HepG2 (cell line): Measurements from ENCODE around the gene FRS2. TPM values are rescaled to one million over a fixed set of nuclear protein-coding genes. Genes with fewer than 3 reads are reported as not detected.

Experiments
- CREM ChIP-seq, 2 experiments: sonication (generic) in 1 of 2; formaldehyde crosslinking in 1 of 2; IDR thresholded peaks; 2 replicates each; pipeline versions ENCODE4 v1.4.0 to v1.6.1; 2016 to 2020; ENCODE audit warnings: antibody characterized with exemption in 1 of 2, mild to moderate bottlenecking in 1 of 2, missing genetic modification reagents in 1 of 2
- KLF15 ChIP-seq: sonication (generic); formaldehyde crosslinking; IDR thresholded peaks from 2 replicates; pipeline ENCODE4 v1.8.1; 2023; ENCODE audit warnings: borderline replicate concordance, mild to moderate bottlenecking, inconsistent platforms, missing genetic modification reagents, mixed read lengths
- PCBP1 ChIP-seq: fragments of 200-400 bp; formaldehyde crosslinking; IDR thresholded peaks from 2 replicates; pipeline ENCODE4 v1.6.1; 2017; ENCODE audit warnings: mild to moderate bottlenecking, low read depth, low read length, borderline replicate concordance
- PRMT3 ChIP-seq: sonication (generic); formaldehyde crosslinking; IDR thresholded peaks from 2 replicates; pipeline ENCODE4 v1.8.1; 2022; ENCODE audit warnings: low read depth, mild to moderate bottlenecking, moderate library complexity, missing genetic modification reagents, borderline replicate concordance
- RELA ChIP-seq: sonication (generic); formaldehyde crosslinking; IDR thresholded peaks from 2 replicates; pipeline ENCODE4 v1.4.0; 2020; ENCODE audit warnings: missing genetic modification reagents
- REST ChIP-seq, 2 experiments: IDR thresholded peaks; 2 replicates each; pipeline ENCODE4 v1.6.1; 2011 to 2012; ENCODE audit warnings: low read length in 2 of 2, borderline replicate concordance in 1 of 2, low read depth in 1 of 2, mild to moderate bottlenecking in 1 of 2, moderate library complexity in 1 of 2
- ZFP37 ChIP-seq: sonication (generic); formaldehyde crosslinking; IDR thresholded peaks from 2 replicates; pipeline ENCODE4 v1.4.0; 2020; ENCODE audit warnings: missing genetic modification reagents, borderline replicate concordance
- ZNF138 ChIP-seq: sonication (generic); formaldehyde crosslinking; IDR thresholded peaks from 2 replicates; pipeline ENCODE4 v1.5.0; 2020; ENCODE audit warnings: mild to moderate bottlenecking, low read depth, missing genetic modification reagents
- ZNF142 ChIP-seq: sonication (generic); formaldehyde crosslinking; IDR thresholded peaks from 2 replicates; pipeline ENCODE4 v1.4.0; 2020; ENCODE audit warnings: missing genetic modification reagents
- ZNF3 ChIP-seq: IDR thresholded peaks from 2 replicates; pipeline ENCODE4 v1.7.0; 2017; ENCODE audit warnings: inconsistent platforms
- polyA plus RNA-seq, 8 experiments: library from polyadenylated mRNA; depleted of rRNA in 3 of 8; stranded (reverse) in 7 of 8; unstranded in 1 of 8; fragments of >200 nt; fragmentation: Illumina TruSeq in 4 of 8; extraction: Trizol in 4 of 8; gene quantifications; 2 replicates each; pipeline versions ENCODE4 v1.2.1 to v1.2.3, GENCODE V29; 2011 to 2016; ENCODE audit warnings: low read depth in 4 of 8, missing spikeins in 1 of 8, mixed read lengths in 1 of 8; ENCODE audit not compliant: insufficient read depth in 1 of 8
- total RNA-seq, 5 experiments: library from RNA; depleted of rRNA; stranded (reverse); fragments of >200 nt; fragmentation: Illumina TruSeq; extraction: Trizol; gene quantifications; 2 replicates each; pipeline ENCODE4 v1.2.3, GENCODE V29; 2016; ENCODE audit warnings: low read depth in 1 of 5
- TF ChIP-seq, protein P1 (sequence below): sonication (generic); formaldehyde crosslinking; IDR thresholded peaks from 2 replicates; pipeline ENCODE4 v1.4.0; 2020; ENCODE audit warnings: mild to moderate bottlenecking, missing genetic modification reagents

Gene FRS2
- total and polyA plus RNA-seq, 2 of the 13 experiments (the other 11 are each of a cell fraction or from before 2014, with no cell fraction given) = 8.3 to 16.8 TPM

- 0 out of 2 replicates have a peak, but pooled peaks have one; percentile 47 for TF ChIP-seq ZNF142
- no peak for TF ChIP-seq ZNF3 (CRISPR knock-in tag)
- peak in 1 of 2 experiments; percentile 43; a peak in 1 of 4 replicates for TF ChIP-seq REST (IDR thresholded peaks at IDR 0.05; ENCODE audit: borderline replicate concordance in 1 of 2, low read depth in 1 of 2, low read length in 2 of 2)
- TF ChIP-seq PCBP1 = no peak
- TF ChIP-seq, protein P1, sequence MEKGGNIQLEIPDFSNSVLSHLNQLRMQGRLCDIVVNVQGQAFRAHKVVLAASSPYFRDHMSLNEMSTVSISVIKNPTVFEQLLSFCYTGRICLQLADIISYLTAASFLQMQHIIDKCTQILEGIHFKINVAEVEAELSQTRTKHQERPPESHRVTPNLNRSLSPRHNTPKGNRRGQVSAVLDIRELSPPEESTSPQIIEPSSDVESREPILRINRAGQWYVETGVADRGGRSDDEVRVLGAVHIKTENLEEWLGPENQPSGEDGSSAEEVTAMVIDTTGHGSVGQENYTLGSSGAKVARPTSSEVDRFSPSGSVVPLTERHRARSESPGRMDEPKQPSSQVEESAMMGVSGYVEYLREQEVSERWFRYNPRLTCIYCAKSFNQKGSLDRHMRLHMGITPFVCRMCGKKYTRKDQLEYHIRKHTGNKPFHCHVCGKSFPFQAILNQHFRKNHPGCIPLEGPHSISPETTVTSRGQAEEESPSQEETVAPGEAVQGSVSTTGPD (CRISPR knock-in tag) = 0 out of 2 replicates have a peak, but pooled peaks have one; percentile 17
- TF ChIP-seq RELA = no peak
- 0 out of 2 replicates have a peak, but pooled peaks have one; percentile 69 for TF ChIP-seq KLF15 (CRISPR knock-in tag)
- TF ChIP-seq ZFP37 = no peak
- no peak for TF ChIP-seq PRMT3
- no peak for TF ChIP-seq ZNF138
- 0 out of 2 replicates have a peak, but pooled peaks have one; percentile 27 for TF ChIP-seq CREM (IDR thresholded peaks at IDR 0.05)
- TF ChIP-seq CREM (CRISPR knock-in tag; IDR thresholded peaks at IDR 0.05) = no peak
These were observed at the start of gene FRS2 (continued) for GRCh38 chr12:69470189-69471075.
